Neural crest cell (in vitro differentiated cells): ENCODE results near the gene PLXDC2. TPM values are rescaled to one million over a fixed set of nuclear protein-coding genes. Genes with fewer than 3 reads are reported as not detected.

Source experiments
- DNase-seq: peaks from one replicate; pipeline ENCODE4 v3.0.0; 2021; ENCODE audit warnings: low read depth, mixed read lengths, low spot score
- H3K27ac Mint-ChIP-seq: one replicate; pipeline ENCODE4 v1.8.0; 2021; ENCODE audit warnings: mild to moderate bottlenecking, mixed read lengths; ENCODE audit not compliant: unreplicated experiment
- H3K27me3 Mint-ChIP-seq: 2 replicates; pipeline ENCODE4 v1.8.0; 2021; ENCODE audit warnings: low read depth, mild to moderate bottlenecking, mixed read lengths
- H3K36me3 Mint-ChIP-seq: 2 replicates; pipeline ENCODE4 v1.8.0; 2021; ENCODE audit warnings: low read depth, mild to moderate bottlenecking, mixed read lengths
- H3K4me1 Mint-ChIP-seq: 2 replicates; pipeline ENCODE4 v1.8.0; 2021; ENCODE audit warnings: mixed read lengths
- H3K4me3 Mint-ChIP-seq: one replicate; pipeline ENCODE4 v1.8.0; 2021; ENCODE audit warnings: mild to moderate bottlenecking, mixed read lengths
- H3K9me3 Mint-ChIP-seq: 2 replicates; pipeline ENCODE4 v1.8.0; 2021; ENCODE audit warnings: mixed read lengths
- CTCF ChIP-seq: fragments of 200-600 bp; sonication (generic); conservative IDR thresholded peaks from 2 replicates; pipeline ENCODE4 v1.5.0; 2021; ENCODE audit warnings: antibody characterized with exemption, mild to moderate bottlenecking
- total RNA-seq: library from RNA; stranded (reverse); gene quantifications from 2 replicates; pipeline ENCODE4 v1.2.1, GENCODE V29; 2021

PLXDC2 gene
- total RNA-seq, 1 donor from 2014 or later = 4.0 TPM

- Mint-ChIP-seq H3K36me3 (peaks cover 4% of the 10 kb centered on the region), H3K9me3 (peaks cover 3% of the 10 kb centered on the region), H3K4me1 (peaks cover 6% of the 10 kb centered on the region), H3K27ac (no peak overlapping the region), H3K27me3 (no peaks in the 10 kb centered on the region), H3K4me3 (no peak overlapping the region)
- DNase-seq = no peak
- no peak for TF ChIP-seq CTCF
These were observed 440.7 kb downstream of the PLXDC2 start for GRCh38 chr10:20256969-20257368.

DNA sequence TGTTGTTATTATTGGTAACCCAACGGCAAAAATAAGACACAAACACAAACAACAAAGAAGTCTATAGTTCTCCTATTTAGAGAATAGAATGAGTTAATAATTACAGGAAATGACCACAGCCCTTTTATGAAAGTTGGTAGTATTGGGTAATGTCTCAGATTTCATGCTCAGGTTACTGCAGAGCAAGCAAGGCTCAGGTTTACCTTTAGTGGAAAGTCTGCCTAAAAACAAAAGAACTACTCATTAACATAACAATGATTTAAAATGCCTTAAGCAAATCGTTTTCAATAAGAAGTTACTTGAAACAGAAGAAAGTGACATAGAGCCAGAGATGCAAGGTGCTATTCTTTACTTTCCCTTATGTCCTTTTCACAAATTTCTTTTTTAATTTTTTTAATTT is 441.2 kb downstream of the PLXDC2 start:
- DNase-seq = no peak
- no peak overlapping the region for H3K27ac Mint-ChIP-seq
- H3K27me3 Mint-ChIP-seq = no peaks in the 10 kb centered on the region
- no peak overlapping the region for H3K4me3 Mint-ChIP-seq
- peaks cover 6% of the 10 kb centered on the region for H3K4me1 Mint-ChIP-seq
- peaks cover 3% of the 10 kb centered on the region for H3K9me3 Mint-ChIP-seq
- H3K36me3 Mint-ChIP-seq = peaks cover 4% of the 10 kb centered on the region
- TF ChIP-seq CTCF = no peak

DNA sequence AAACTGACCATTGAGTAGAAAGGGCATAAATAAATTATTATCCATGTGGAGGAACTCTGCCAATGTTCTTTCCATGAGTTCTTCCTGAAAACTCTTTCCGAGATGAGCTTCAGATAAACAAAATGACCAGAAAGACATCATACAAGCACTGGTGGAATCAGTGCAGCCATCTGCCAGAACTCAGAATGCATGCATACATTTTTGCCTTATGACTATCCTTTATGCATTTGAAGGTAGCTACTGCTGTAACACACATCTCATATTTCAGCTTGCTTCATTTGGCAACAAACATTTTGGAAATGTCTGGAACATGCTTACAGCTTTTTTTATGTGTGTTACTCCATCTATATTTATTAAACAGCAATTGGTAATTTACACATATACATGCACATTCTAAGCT is 448.9 kb downstream of the PLXDC2 start:
- Mint-ChIP-seq H3K36me3 (peaks cover 4% of the 10 kb centered on the region), H3K4me1 (peaks cover 6% of the 10 kb centered on the region), H3K4me3 (no peak overlapping the region), H3K9me3 (peaks cover 6% of the 10 kb centered on the region), H3K27ac (no peak overlapping the region), H3K27me3 (no peaks in the 10 kb centered on the region)
- TF ChIP-seq CTCF = no peak
- no peak for DNase-seq

- TF ChIP-seq CTCF = no peak
- H3K4me1 Mint-ChIP-seq = peaks cover 16% of the 10 kb centered on the region
- H3K36me3 Mint-ChIP-seq = no peaks in the 10 kb centered on the region
- H3K9me3 Mint-ChIP-seq = peaks cover 3% of the 10 kb centered on the region
- no peak overlapping the region for H3K27ac Mint-ChIP-seq
- H3K4me3 Mint-ChIP-seq = no peak overlapping the region
- H3K27me3 Mint-ChIP-seq = no peaks in the 10 kb centered on the region
- DNase-seq = no peak
These were observed 451.5 kb downstream of the PLXDC2 start for GRCh38 chr10:20267734-20268133.

- no peak for DNase-seq
These were observed 455.3 kb downstream of the PLXDC2 start for GRCh38 chr10:20271490-20271889.

More at GRCh38 chr10:20271490-20271889, 455.3 kb downstream of the PLXDC2 start:
- no peaks in the 10 kb centered on the region for H3K36me3 Mint-ChIP-seq
- peaks cover 32% of the 10 kb centered on the region for H3K4me1 Mint-ChIP-seq
- H3K27me3 Mint-ChIP-seq = no peaks in the 10 kb centered on the region
- H3K4me3 Mint-ChIP-seq = no peak overlapping the region
- no peaks in the 10 kb centered on the region for H3K9me3 Mint-ChIP-seq
- no peak overlapping the region for H3K27ac Mint-ChIP-seq
- no peak for TF ChIP-seq CTCF
